PFSK-1 (cell line): ENCODE measurements around the gene ZNF831.

ENCODE experiments used
- FOXP2 ChIP-seq: optimal IDR thresholded peaks from 2 replicates; pipeline ENCODE3; 2011; ENCODE audit warnings: borderline replicate concordance, control low read depth, inconsistent platforms; ENCODE audit not compliant: insufficient read depth; ENCODE audit errors: extremely low read length, extremely low read depth
- POLR2AphosphoS5 ChIP-seq: IDR thresholded peaks from 2 replicates; pipeline ENCODE4 v1.6.1; 2012; ENCODE audit warnings: low read depth, mild to moderate bottlenecking, control low read depth, low read length, moderate library complexity
- SIN3A ChIP-seq: IDR thresholded peaks from 2 replicates; pipeline ENCODE4 v1.6.1; 2012; ENCODE audit warnings: mild to moderate bottlenecking, low read length, moderate library complexity, borderline replicate concordance; ENCODE audit not compliant: insufficient read depth
- TAF1 ChIP-seq: IDR thresholded peaks from 2 replicates; pipeline ENCODE4 v1.6.1; 2012; ENCODE audit warnings: low read length, control low read depth, borderline replicate concordance; ENCODE audit not compliant: insufficient read depth
- TF ChIP-seq, protein P1 (sequence below), 2 experiments: IDR thresholded peaks; 2 replicates each; pipeline versions ENCODE4 v1.6.1 to v1.8.0; 2011 to 2012; ENCODE audit warnings: low read depth in 2 of 2, low read length in 2 of 2, control low read depth in 1 of 2, inconsistent platforms in 1 of 2, mild to moderate bottlenecking in 1 of 2, moderate library complexity in 1 of 2; ENCODE audit not compliant: insufficient read depth in 1 of 2

DNA sequence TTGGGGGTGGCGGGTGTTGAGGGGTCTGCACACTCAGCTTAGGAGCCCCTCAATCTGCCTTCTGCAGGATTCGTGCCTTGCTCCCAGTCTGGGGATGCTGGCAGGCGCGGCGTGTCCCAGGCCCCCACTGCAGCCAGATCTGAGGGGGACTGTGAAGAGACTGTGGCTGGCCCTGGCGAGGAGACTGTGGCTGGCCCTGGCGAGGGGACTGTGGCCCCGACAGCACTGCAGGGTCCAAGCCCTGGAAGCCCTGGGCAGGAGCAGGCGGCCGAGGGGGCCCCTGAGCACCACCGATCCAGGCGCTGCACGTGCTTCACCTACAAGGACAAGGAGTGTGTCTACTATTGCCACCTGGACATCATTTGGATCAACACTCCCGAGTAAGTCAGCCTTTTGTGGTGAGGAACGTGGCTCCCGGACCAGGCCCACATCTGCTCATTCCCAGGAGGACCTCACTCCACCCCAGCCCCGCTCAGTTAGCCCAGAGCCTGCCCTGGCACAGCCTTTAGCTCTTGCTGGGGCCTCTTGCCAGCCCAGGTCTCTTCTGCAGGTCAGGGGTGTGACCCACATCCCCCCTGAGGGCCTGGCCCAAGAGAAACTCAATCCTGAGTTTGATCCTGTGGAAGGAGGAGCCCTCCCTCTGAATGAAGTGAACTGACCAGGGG, 137.9 kb downstream of the ZNF831 start:
- TF ChIP-seq SIN3A (no peak), POLR2AphosphoS5 (no peak), TAF1 (no peak), FOXP2 (no peak)
- TF ChIP-seq, protein P1, sequence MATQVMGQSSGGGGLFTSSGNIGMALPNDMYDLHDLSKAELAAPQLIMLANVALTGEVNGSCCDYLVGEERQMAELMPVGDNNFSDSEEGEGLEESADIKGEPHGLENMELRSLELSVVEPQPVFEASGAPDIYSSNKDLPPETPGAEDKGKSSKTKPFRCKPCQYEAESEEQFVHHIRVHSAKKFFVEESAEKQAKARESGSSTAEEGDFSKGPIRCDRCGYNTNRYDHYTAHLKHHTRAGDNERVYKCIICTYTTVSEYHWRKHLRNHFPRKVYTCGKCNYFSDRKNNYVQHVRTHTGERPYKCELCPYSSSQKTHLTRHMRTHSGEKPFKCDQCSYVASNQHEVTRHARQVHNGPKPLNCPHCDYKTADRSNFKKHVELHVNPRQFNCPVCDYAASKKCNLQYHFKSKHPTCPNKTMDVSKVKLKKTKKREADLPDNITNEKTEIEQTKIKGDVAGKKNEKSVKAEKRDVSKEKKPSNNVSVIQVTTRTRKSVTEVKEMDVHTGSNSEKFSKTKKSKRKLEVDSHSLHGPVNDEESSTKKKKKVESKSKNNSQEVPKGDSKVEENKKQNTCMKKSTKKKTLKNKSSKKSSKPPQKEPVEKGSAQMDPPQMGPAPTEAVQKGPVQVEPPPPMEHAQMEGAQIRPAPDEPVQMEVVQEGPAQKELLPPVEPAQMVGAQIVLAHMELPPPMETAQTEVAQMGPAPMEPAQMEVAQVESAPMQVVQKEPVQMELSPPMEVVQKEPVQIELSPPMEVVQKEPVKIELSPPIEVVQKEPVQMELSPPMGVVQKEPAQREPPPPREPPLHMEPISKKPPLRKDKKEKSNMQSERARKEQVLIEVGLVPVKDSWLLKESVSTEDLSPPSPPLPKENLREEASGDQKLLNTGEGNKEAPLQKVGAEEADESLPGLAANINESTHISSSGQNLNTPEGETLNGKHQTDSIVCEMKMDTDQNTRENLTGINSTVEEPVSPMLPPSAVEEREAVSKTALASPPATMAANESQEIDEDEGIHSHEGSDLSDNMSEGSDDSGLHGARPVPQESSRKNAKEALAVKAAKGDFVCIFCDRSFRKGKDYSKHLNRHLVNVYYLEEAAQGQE (IDR thresholded peaks at IDR 0.05; ENCODE audit: insufficient read depth in 1 of 2, low read depth in 2 of 2, low read length in 2 of 2): no peak
